ENCODE data around the gene EIF3CL.
"Not testable (repeated sequence)": the region's sequence is repeated elsewhere in the genome, so short reads cannot be mapped to it uniquely, and the experiment has no call there.

EIF3CL gene

GRCh38 chr16:28362600-28362999 is 41.0 kb downstream of the EIF3CL start:
- DNase-seq (ENCODE audit: low read depth), result not testable (repeated sequence)

- not testable (repeated sequence) for DNase-seq (ENCODE audit: low read depth)
Measured at GRCh38 chr16:28338230-28338629, 65.4 kb downstream of the EIF3CL start.

- DNase-seq (ENCODE audit: low read depth), result not testable (repeated sequence)
Measured at GRCh38 chr16:28336940-28337710, 66.5 kb downstream of the EIF3CL start.

- not testable (repeated sequence) for DNase-seq (ENCODE audit: low read depth)
Measured at GRCh38 chr16:28335678-28336077, 68.0 kb downstream of the EIF3CL start.

- DNase-seq (ENCODE audit: low read depth), result not testable (repeated sequence)
Measured at GRCh38 chr16:28332632-28333031, 71.0 kb downstream of the EIF3CL start.

GRCh38 chr16:28330981-28331380 is 72.7 kb downstream of the EIF3CL start:
- DNase-seq (ENCODE audit: low read depth), result not testable (repeated sequence)

GRCh38 chr16:28330232-28330631 is 73.4 kb downstream of the EIF3CL start:
- DNase-seq (ENCODE audit: low read depth), result not testable (repeated sequence)
